RPMI8226 (cell line): Measurements from ENCODE around the gene MRI1.
A peak's percentile ranks its signal among the peaks of the same experiment; 100 is the strongest.
"Not testable (repeated sequence)": the region's sequence is repeated elsewhere in the genome, so short reads cannot be mapped to it uniquely, and the experiment has no call there.

Experiments
- DNase-seq: peaks from one replicate; pipeline ENCODE4 v3.0.0-alpha.2; 2015

The MRI1 gene

DNA sequence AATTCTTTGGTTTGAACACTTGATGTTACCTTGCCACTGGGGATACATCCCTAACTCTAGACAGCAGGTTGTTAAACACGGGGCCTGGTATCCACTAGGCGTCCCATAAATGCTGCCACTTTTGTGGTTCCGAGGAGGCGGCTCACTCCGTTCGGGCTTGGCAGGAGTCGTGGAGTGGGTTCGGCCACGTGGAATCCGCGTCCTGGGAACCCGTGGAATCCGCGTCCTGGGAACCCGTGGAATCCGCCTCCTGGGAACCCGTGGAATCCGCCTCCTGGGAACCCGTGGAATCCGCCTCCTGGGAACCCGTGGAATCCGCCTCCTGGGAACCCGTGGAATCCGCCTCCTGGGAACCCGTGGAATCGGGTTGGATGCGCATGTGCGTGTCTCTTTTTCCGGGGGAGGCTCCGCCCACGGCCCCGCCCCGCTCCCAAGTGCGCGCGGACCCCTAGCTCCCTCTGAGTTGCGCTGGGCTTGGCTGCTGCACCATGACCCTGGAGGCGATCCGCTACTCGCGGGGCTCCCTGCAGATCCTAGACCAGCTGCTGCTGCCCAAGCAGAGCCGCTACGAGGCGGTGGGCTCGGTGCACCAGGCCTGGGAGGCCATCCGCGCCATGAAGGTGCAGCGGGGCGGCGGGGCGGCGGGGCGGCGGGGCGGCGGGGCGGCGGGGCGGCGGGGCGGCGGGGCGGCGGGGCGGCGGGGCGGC lies at the start of gene MRI1:
TSS of gene MRI1 (plus strand) at position 422 of the 707 bp plus-strand sequence. CDS start at position 489, 67 bp downstream.
- DNase-seq, result peak; percentile 79

- no peak for DNase-seq
Observed at GRCh38 chr19:13717194-13717643, 47.1 kb upstream of the MRI1 start.

GRCh38 chr19:13718733-13719132 lies 45.6 kb upstream of the MRI1 start:
- peak; percentile 87 for DNase-seq

GRCh38 chr19:13722146-13722545 lies 42.2 kb upstream of the MRI1 start:
- DNase-seq, result no peak

DNA sequence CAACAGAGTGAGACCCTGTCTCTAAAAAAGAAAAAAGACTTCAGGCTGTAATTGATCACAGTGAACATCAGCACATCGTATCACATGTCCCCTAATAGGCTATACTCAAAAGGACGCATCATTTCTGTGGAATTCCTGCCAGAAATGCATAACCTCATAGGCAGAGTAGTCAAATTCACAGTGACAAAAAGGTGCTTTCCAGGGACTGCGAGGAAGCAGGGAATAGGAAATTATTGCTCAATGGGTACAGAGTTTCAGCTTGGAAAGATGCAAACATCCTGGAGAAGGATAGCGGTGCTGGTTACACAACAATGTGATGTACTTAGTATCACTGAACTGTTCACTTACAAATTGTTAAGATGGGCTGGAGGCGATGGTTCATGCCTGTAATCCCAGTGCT lies 41.1 kb upstream of the MRI1 start:
- no peak for DNase-seq

DNA sequence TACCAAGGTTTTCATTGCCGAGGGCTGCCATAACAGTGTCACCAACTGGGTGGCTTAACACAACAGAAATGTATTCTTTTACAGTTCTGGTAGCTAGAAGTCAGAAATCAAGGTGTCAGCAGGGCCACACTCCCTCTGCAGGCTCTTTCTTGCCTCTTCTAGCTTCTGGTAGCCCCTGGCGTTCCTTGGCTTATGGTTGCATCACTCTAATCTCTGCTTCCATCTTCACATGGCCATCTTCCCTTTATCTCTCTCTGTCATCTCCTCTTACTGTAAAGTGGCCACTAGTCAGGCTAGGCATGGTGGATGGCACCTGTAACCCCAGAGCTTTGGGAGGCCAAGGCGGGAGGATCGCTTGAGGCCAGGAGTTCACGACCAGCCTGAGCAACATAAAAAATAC lies 38.0 kb upstream of the MRI1 start:
- DNase-seq, result no peak

GRCh38 chr19:13727798-13728197 lies 36.5 kb upstream of the MRI1 start:
- no peak for DNase-seq

GRCh38 chr19:13729859-13730258 lies 34.5 kb upstream of the MRI1 start:
- no peak for DNase-seq

- DNase-seq, result peak; percentile 96
Observed at GRCh38 chr19:13731147-13731964, 33.0 kb upstream of the MRI1 start.

- no peak for DNase-seq
Observed at GRCh38 chr19:13732337-13732736, 32.0 kb upstream of the MRI1 start.

GRCh38 chr19:13734751-13735150 lies 29.6 kb upstream of the MRI1 start:
- no peak for DNase-seq

DNA sequence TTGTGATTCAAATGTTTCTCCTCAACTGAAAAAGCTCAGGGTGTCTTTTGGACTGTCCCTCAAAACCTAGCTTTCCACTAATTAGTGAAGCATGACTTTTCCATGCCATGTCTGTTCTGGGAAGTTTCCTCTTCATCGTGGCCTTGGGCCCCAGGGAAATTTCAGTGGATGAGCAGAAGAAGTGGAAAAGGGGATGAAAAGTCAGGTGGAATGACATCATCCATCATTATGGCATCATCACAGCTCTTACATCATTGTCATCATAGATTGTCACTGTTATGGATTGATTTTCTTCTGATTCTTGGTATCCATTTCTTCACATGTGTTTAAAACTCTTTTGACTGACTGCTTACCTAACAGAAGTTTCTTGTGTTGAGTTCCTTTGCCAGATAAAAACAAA lies 26.2 kb upstream of the MRI1 start:
- no peak for DNase-seq

GRCh38 chr19:13741893-13742292 lies 22.4 kb upstream of the MRI1 start:
- DNase-seq, result no peak

DNA sequence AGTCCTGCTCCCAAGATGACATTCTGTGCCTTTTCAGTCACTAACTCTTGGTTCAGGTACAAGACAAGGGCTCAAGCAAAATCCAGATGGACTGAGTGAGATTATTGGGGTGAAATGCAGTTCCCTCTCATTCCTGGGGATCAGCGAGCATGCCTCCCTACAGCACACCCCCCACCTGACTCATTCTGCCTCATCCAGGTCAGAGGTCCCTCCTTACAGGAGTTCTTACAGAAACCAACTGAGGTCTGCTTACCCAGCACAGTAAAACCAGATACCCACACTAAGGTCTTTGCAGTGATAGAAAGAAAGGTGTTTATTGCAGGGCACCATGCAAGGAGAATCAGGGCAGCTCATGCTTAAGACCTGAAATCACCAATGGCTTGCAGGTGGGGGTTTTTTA lies 21.6 kb upstream of the MRI1 start:
- no peak for DNase-seq

- DNase-seq, result no peak
Observed at GRCh38 chr19:13744174-13744573, 20.1 kb upstream of the MRI1 start.

DNA sequence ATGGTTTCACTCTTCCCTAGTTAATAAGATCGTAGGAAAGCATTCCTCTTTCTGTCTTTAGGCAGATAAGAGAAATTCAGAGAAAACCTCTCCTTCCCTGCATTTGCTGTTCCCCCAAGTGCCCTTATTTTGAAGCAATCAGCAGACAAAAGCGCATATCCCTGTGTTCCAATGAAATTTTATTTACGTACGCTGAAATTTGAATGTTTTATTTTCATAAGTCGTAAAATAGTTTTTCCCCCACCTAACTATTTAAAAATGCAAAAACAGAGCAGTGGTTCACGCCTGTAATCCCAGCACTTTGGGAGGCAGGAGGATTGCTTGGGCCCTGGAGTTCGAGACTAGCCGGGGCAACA lies 17.2 kb upstream of the MRI1 start:
- DNase-seq, result no peak

GRCh38 chr19:13748169-13748828 lies 16.0 kb upstream of the MRI1 start:
- no peak for DNase-seq

DNA sequence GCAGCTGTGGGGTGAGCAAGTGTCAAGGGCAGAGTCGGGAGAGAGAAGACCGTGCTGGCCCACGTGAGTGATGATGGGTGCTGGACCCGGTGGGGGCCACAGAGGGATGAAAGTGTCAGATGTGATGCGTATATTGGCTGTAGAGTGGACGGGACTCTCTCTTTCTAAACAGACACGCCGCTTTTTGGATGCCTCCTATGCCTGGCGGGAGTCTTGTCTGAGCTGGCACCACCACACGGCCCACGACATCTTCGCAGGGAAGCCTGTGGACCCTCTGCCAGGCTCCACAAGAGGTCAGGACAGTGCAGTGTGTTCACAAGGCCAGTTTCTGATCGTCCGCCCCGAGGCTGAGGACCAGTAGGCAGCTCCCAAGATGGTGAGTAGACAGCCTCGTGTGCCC lies 12.9 kb upstream of the MRI1 start:
- no peak for DNase-seq

DNA sequence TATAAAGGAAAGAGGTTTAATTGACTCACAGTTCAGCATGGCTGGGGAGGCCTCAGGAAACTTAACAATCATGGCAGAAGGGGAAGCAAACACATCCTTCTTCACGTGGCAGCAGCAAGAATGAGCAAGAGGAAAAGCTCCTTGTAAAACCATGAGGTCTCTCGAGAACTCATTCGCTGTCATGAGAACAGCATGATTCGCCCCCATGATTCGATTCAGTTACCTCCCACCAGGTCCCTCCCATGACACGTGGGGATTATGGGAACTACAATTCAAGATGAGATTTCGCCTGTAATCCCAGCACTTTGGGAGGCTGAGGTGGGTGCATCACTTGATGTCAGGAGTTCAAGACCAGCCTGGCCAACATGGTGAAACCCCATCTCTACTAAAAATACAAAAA lies 10.7 kb upstream of the MRI1 start:
- not testable (repeated sequence) for DNase-seq

- DNase-seq, result no peak
Observed at GRCh38 chr19:13756210-13756609, 8.1 kb upstream of the MRI1 start.

DNA sequence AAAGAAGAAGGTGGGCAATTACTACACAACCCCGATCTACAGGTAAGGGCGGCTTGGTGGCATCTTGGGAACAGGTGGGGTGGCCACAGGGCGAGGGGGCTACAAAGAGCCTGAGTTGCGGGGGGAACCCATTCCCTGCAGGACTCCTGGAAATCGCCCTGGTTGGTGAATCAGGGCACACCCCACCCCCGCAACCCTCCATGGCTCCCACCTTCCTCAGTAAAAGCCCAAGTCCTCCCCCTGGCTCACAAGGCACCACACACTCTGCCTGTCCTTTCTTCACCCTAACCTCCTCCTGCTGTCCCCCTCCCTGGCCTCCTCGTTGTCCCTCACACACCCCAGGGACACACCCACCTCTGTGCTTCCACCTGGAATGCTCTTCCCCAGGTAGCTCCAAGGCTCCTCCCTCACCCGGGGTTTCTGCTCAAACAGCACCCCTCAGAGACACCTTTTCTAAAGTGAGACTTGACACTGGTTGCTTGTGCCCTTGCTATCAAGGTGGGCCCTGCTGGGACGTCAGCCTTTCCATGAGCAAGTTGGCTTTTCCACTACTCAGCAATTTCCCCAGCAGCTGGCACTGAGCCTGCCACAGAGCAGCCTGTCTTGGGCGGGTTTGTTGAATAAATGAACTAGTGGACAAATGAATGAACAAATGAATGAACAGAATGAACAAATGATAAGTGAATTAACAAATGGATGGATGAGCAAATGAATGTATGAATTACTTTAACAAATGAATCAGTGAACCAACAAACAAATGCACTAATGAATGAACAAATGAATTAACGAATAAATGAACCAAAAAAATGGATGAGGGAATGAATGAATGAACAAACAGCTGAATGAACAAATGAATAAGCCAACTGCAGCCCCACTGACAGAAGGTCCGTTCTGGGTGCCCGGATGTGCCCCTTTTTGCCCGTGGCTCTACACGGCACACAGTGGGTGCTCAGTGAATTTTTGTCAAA lies 6.2 kb upstream of the MRI1 start:
- DNase-seq, result no peak

DNA sequence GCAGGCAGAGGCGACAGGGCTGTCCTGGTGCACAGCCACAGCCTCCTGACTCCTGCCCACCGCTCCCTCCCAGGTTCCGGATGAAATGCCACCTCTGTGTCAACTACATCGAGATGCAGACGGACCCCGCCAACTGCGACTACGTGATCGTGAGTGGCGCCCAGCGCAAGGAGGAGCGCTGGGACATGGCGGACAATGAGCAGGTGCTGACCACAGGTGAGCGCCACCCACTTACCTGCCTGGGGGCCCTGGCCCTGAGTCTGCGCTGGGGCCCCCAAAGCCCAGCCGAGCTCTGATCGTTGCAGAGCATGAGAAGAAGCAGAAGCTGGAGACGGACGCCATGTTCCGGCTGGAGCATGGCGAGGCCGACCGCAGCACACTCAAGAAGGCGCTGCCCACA lies 5.5 kb upstream of the MRI1 start:
- no peak for DNase-seq

DNA sequence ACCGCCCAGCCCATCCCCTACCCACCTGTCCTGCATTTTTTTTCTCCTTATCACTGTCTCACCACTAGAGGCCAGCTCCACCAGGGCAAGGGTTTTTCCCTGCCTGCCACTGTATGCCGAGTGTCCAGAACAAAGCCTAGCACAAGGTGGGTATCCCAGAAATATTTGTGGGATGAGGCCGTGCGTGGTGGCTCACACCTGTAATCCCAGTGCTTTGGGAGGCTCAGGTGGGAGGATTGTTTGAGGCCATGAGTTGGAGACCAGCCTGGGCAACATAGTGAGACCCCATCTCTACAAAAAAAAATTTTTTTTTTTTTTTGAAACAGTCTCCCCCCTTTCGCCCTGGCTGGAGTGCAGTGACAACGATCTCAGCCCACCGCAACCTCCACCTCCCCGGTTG lies 2.9 kb upstream of the MRI1 start:
- DNase-seq, result no peak
